ENCODE data around the gene SH3BGRL2. TPM values are rescaled to one million over a fixed set of nuclear protein-coding genes. Genes with fewer than 3 reads are reported as not detected.

Gene SH3BGRL2
- total and polyA plus RNA-seq, 2 of the 4 experiments (the other 2 are of a cell fraction): 2.4 to 5.6 TPM

- no peak for TF ChIP-seq RAD21 (IDR thresholded peaks at IDR 0.05; ENCODE audit: low read length)
- no peak for TF ChIP-seq SMC3 (IDR thresholded peaks at IDR 0.05; ENCODE audit: low read depth, low read length)
- no peak for TF ChIP-seq CHD1 (IDR thresholded peaks at IDR 0.05; ENCODE audit: low read depth, low read length)
Measured at GRCh38 chr6:79607000-79607399, 24.1 kb upstream of the SH3BGRL2 start (continued).

DNA sequence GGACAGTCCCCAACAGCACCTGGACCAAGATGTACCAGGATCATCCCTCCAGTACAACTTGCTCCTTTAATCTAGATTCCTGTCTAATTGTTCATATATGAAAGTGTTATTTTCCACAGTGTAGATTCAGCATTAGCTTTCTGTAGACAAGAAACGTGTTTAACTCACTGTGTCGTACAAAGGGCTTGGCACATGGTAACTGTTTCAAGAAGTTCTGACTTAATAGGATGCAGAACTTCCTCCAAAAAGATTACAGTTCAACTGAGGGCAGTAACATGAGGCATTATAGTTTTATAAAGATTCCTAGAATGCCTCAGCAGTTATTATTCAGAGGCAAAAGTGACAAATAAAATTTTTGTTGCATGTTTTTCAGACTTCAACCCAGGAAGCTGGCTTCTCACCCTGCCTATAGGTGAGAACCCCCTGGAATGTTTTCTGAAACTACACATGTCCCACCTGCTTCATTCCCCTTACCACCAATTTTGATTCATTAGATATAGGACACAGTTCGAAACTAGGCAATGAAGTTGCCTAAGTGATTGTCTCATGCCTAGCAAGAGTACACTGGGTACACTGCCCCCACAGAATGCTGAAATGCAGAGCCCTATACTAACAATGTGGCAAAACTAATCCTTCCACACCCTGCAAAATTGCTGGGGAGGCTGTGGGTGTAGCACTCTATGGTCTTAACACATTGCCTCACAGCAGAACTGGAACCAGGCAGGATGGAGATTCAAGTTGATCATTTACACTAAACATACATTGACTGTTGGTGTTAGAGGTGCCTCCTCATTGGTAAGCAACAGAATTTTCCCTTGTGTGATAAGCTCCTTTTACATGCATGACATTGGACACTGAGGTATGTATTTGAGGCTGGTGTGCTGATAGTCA lies 22.6 kb upstream of the SH3BGRL2 start:
- Histone ChIP-seq H2AK9ac (replicated peaks; ENCODE audit: low read depth, low read length, poor library complexity) (no peak overlapping the region), H2BK120ac (ENCODE audit: low read depth, low read length) (no peak overlapping the region), H3K4me2 (ENCODE audit: low read depth, low read length) (no peak overlapping the region), H4K8ac (ENCODE audit: low read depth in 2 of 2, low read length in 2 of 2) (no peak overlapping the region), H2BK15ac (ENCODE audit: low read depth, low read length) (no peak overlapping the region), H2BK5ac (ENCODE audit: low read depth, low read length, poor library complexity, severe bottlenecking) (no peak overlapping the region), H3K9ac (ENCODE audit: low read depth, low read length) (no peak overlapping the region), H3K56ac (ENCODE audit: extremely low read depth, insufficient read depth, low read length) (no peak overlapping the region), H3K27ac (ENCODE audit: insufficient read depth, low read length) (no peak overlapping the region), H3K18ac (ENCODE audit: low read depth, low read length) (peak overlapping the region; percentile 10; the same call in 1 of the 2 replicates), H3K4me1 (ENCODE audit: control insufficient read depth, insufficient read depth, low read length) (peaks cover 9% of the 10 kb centered on the region), H2AFZ (replicated peaks; ENCODE audit: low read length, poor library complexity) (no peak overlapping the region), H3K4me3 (ENCODE audit: insufficient read depth, low read depth, low read length) (no peak overlapping the region), H3K23ac (ENCODE audit: low read depth, low read length) (no peak overlapping the region), H3K9me3 (ENCODE audit: control insufficient read depth, insufficient read depth, low read length) (no peaks in the 10 kb centered on the region), H3K79me1 (ENCODE audit: low read depth in 1 of 2, low read length in 2 of 2) (no peaks in the 10 kb centered on the region), H3K9me1 (ENCODE audit: insufficient read depth, low read length) (peaks cover 3% of the 10 kb centered on the region; the same call in 1 of the 2 replicates), H4K20me1 (ENCODE audit: insufficient read depth, low read length) (no peaks in the 10 kb centered on the region), H4K5ac (ENCODE audit: low read depth, low read length) (no peak overlapping the region), H3K14ac (replicated peaks; ENCODE audit: low read depth, low read length) (no peak overlapping the region), H2AK5ac (ENCODE audit: low read depth, low read length) (no peak overlapping the region), H3K36me3 (ENCODE audit: control insufficient read depth, insufficient read depth, low read length) (no peaks in the 10 kb centered on the region), H4K91ac (ENCODE audit: insufficient read depth, low read depth, low read length) (no peak overlapping the region; the same call in 1 of the 2 replicates), H3K4ac (ENCODE audit: low read depth, low read length) (no peak overlapping the region), H3K27me3 (ENCODE audit: control insufficient read depth, insufficient read depth, low read length) (no peaks in the 10 kb centered on the region), H2BK20ac (ENCODE audit: low read depth, low read length) (no peak overlapping the region)
- WGBS, 2 experiments (ENCODE audit: extremely low coverage in 2 of 2, insufficient read length in 1 of 2): no CpG with 5 or more reads among the region's 3 CpGs
- intact Hi-C loops (cut with micrococcal nuclease): no loop called here
- dilution Hi-C loops (cut with HindIII; ENCODE audit: low sequenced_read_pairs, unreplicated experiment): no loop called here
- POLR2A ChIA-PET (ENCODE audit: unreplicated experiment): no interaction called here
- ATAC-seq (ENCODE audit: low read depth) (no peak), DNase-seq (no peak)
- in situ Hi-C loops (cut with MboI; ENCODE audit: low sequenced_read_pairs): no loop called here
- CTCF ChIA-PET: interaction anchor here (0.9 kb wide), 1 partner anchor 13 kb away, joined by 3 read pairs; no protein-coding TSS in a partner anchor
- no TSS peak for BruUV-seq (replicated peaks)
- TF ChIP-seq CEBPB (IDR thresholded peaks at IDR 0.05; ENCODE audit: low read depth, low read length) (no peak), RCOR1 (IDR thresholded peaks at IDR 0.05; ENCODE audit: insufficient replicate concordance, low read length) (no peak), CHD1 (IDR thresholded peaks at IDR 0.05; ENCODE audit: low read depth, low read length) (no peak), MAFK (IDR thresholded peaks at IDR 0.05; ENCODE audit: low read depth, low read length) (no peak), RFX5 (IDR thresholded peaks at IDR 0.05; ENCODE audit: low read depth, low read length) (no peak), BHLHE40 (IDR thresholded peaks at IDR 0.05; ENCODE audit: low read depth, low read length) (no peak), NFE2L2 (IDR thresholded peaks at IDR 0.05; ENCODE audit: low read depth, low read length) (no peak), SMC3 (IDR thresholded peaks at IDR 0.05; ENCODE audit: low read depth, low read length) (no peak), FOS (IDR thresholded peaks at IDR 0.05; ENCODE audit: low read depth, low read length) (no peak), RAD21 (IDR thresholded peaks at IDR 0.05; ENCODE audit: low read length) (no peak), MXI1 (IDR thresholded peaks at IDR 0.05; ENCODE audit: borderline replicate concordance, low read depth, low read length) (no peak)
- TF ChIP-seq, protein P1, sequence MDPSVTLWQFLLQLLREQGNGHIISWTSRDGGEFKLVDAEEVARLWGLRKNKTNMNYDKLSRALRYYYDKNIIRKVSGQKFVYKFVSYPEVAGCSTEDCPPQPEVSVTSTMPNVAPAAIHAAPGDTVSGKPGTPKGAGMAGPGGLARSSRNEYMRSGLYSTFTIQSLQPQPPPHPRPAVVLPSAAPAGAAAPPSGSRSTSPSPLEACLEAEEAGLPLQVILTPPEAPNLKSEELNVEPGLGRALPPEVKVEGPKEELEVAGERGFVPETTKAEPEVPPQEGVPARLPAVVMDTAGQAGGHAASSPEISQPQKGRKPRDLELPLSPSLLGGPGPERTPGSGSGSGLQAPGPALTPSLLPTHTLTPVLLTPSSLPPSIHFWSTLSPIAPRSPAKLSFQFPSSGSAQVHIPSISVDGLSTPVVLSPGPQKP (IDR thresholded peaks at IDR 0.05; ENCODE audit: borderline replicate concordance, low read depth, low read length): no peak
- TF ChIP-seq, protein P2, sequence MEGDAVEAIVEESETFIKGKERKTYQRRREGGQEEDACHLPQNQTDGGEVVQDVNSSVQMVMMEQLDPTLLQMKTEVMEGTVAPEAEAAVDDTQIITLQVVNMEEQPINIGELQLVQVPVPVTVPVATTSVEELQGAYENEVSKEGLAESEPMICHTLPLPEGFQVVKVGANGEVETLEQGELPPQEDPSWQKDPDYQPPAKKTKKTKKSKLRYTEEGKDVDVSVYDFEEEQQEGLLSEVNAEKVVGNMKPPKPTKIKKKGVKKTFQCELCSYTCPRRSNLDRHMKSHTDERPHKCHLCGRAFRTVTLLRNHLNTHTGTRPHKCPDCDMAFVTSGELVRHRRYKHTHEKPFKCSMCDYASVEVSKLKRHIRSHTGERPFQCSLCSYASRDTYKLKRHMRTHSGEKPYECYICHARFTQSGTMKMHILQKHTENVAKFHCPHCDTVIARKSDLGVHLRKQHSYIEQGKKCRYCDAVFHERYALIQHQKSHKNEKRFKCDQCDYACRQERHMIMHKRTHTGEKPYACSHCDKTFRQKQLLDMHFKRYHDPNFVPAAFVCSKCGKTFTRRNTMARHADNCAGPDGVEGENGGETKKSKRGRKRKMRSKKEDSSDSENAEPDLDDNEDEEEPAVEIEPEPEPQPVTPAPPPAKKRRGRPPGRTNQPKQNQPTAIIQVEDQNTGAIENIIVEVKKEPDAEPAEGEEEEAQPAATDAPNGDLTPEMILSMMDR (conservative IDR thresholded peaks at IDR 0.05; ENCODE audit: low read depth, low read length): no peak

Data from IMR-90 (cell line).